ENCODE data around the gene TUBA3D.

The TUBA3D gene

DNA sequence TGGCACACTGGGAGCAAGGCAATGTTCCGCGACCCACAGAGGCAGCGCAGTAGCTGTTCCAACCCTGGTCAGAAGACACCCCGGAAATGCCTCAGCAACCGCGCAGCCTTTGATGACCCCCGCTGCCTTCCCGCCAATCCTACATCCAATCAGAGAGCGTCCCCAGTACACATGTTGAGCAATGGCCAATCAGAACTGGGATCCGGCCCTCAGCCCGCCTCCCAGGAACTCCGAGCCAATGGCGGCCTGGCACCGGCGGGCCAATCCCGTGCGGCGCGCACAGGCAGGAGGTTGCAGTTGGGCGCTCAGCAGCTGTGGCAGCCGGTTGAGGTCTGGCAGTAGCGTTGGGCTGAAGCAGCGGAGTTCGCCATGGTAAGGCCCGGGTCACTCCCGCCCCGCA lies at the start of gene TUBA3D:
Gene TUBA3D, plus strand, starts transcription at position 289 of the 400 bp plus-strand sequence. Its CDS starts 81 bp downstream, at position 370.
- no peaks in the 10 kb centered on the region for H3K36me3 ChIP-seq (ENCODE audit: control insufficient read depth in 2 of 2, insufficient read depth in 1 of 2, low read length in 2 of 2)
- TF ChIP-seq ZNF621 (tag by site-specific recombination; IDR thresholded peaks at IDR 0.05) (no peak), ZNF701 (tag by site-specific recombination; IDR thresholded peaks at IDR 0.05) (no peak), ZFHX2 (tag by site-specific recombination; conservative IDR thresholded peaks at IDR 0.05) (no peak)
- TF ChIP-seq, protein P1, sequence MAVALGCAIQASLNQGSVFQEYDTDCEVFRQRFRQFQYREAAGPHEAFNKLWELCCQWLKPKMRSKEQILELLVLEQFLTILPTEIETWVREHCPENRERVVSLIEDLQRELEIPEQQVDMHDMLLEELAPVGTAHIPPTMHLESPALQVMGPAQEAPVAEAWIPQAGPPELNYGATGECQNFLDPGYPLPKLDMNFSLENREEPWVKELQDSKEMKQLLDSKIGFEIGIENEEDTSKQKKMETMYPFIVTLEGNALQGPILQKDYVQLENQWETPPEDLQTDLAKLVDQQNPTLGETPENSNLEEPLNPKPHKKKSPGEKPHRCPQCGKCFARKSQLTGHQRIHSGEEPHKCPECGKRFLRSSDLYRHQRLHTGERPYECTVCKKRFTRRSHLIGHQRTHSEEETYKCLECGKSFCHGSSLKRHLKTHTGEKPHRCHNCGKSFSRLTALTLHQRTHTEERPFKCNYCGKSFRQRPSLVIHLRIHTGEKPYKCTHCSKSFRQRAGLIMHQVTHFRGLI (tag by site-specific recombination; IDR thresholded peaks at IDR 0.05): no peak
- no peaks in the 10 kb centered on the region for H3K9me3 ChIP-seq (ENCODE audit: control insufficient read depth, insufficient read depth, low read depth, low read length)
- CTCF ChIA-PET: no interaction called here
- no peaks in the 10 kb centered on the region for H3K4me1 ChIP-seq (ENCODE audit: control insufficient read depth, insufficient read depth, low read length)
- no peak within 1 kb of the TSS for H3K4me3 ChIP-seq (ENCODE audit: low read depth, low read length)
- POLR2A ChIA-PET: no interaction called here
- H3K27ac ChIP-seq (ENCODE audit: extremely low read depth, low read depth, low read length): no peak within 1 kb of the TSS

GRCh38 chr2:131426727-131427126 lies 49.2 kb upstream of the TUBA3D start:
- Histone ChIP-seq H3K4me1 (ENCODE audit: control insufficient read depth, insufficient read depth, low read length) (no peaks in the 10 kb centered on the region), H3K9me3 (ENCODE audit: control insufficient read depth, insufficient read depth, low read depth, low read length) (no peaks in the 10 kb centered on the region), H3K27ac (ENCODE audit: extremely low read depth, low read depth, low read length) (no peak overlapping the region), H3K4me3 (ENCODE audit: low read depth, low read length) (no peak overlapping the region), H3K36me3 (ENCODE audit: control insufficient read depth in 2 of 2, insufficient read depth in 1 of 2, low read length in 2 of 2) (no peaks in the 10 kb centered on the region)
- POLR2A ChIA-PET: no interaction called here
- no peak for TF ChIP-seq ZNF214 (tag by site-specific recombination; IDR thresholded peaks at IDR 0.05; ENCODE audit: borderline replicate concordance)
- TF ChIP-seq, protein P2, sequence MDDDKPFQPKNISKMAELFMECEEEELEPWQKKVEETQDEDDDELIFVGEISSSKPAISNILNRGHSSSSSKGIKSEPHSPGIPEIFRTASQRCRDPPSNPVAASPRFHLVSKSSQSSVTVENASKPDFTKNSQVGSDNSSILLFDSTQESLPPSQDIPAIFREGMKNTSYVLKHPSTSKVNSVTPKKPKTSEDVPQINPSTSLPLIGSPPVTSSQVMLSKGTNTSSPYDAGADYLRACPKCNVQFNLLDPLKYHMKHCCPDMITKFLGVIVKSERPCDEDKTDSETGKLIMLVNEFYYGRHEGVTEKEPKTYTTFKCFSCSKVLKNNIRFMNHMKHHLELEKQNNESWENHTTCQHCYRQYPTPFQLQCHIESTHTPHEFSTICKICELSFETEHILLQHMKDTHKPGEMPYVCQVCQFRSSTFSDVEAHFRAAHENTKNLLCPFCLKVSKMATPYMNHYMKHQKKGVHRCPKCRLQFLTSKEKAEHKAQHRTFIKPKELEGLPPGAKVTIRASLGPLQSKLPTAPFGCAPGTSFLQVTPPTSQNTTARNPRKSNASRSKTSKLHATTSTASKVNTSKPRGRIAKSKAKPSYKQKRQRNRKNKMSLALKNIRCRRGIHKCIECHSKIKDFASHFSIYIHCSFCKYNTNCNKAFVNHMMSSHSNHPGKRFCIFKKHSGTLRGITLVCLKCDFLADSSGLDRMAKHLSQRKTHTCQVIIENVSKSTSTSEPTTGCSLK (tag by site-specific recombination; IDR thresholded peaks at IDR 0.05): no peak
- TF ChIP-seq ZNF544 (tag by site-specific recombination; IDR thresholded peaks at IDR 0.05): no peak
- no peak for TF ChIP-seq ZNF48 (tag by site-specific recombination; IDR thresholded peaks at IDR 0.05)
- no peak for TF ChIP-seq ZBTB7A (tag by site-specific recombination; IDR thresholded peaks at IDR 0.05; ENCODE audit: low read depth)
- no peak for TF ChIP-seq ZNF510 (tag by site-specific recombination; IDR thresholded peaks at IDR 0.05; ENCODE audit: insufficient replicate concordance)
- CTCF ChIA-PET: no interaction called here

DNA sequence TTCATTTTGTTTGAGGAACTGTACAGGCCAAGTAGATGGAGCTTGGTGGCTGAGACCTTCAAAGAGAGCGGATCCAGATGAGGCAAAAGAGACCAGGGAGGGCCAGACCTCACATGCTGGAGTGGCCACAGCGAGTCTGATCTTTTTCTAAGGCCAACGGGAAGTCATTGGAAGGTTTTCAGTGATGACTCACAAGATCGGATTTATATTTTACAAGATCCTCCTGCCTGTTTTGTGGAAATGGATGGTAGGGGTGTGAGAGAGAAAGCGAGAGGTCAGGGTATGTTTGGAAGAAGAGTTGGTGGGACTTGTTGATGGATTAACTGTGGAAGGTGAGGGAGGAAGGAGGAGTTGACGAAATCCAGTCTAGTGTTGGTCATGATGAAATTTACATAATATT lies 44.6 kb upstream of the TUBA3D start:
- ChIA-PET CTCF (interaction anchor here (0.7 kb wide), 1 partner anchor 1142 kb away, joined by 5 read pairs; no protein-coding TSS in a partner anchor), POLR2A (no interaction called here)
- no peaks in the 10 kb centered on the region for H3K36me3 ChIP-seq (ENCODE audit: control insufficient read depth in 2 of 2, insufficient read depth in 1 of 2, low read length in 2 of 2)
- no peak overlapping the region for H3K27ac ChIP-seq (ENCODE audit: extremely low read depth, low read depth, low read length)
- H3K4me3 ChIP-seq (ENCODE audit: low read depth, low read length): no peak overlapping the region
- H3K4me1 ChIP-seq (ENCODE audit: control insufficient read depth, insufficient read depth, low read length): no peaks in the 10 kb centered on the region
- H3K9me3 ChIP-seq (ENCODE audit: control insufficient read depth, insufficient read depth, low read depth, low read length): no peaks in the 10 kb centered on the region
- no peak for TF ChIP-seq HIC1 (tag by site-specific recombination; IDR thresholded peaks at IDR 0.05)
- no peak for TF ChIP-seq ZNF148 (tag by site-specific recombination; IDR thresholded peaks at IDR 0.05; ENCODE audit: borderline replicate concordance)
- no peak for TF ChIP-seq ZFHX2 (tag by site-specific recombination; conservative IDR thresholded peaks at IDR 0.05)
- TF ChIP-seq PRDM10 (tag by site-specific recombination; IDR thresholded peaks at IDR 0.05): no peak
- no peak for TF ChIP-seq ZSCAN23 (tag by site-specific recombination; IDR thresholded peaks at IDR 0.05)
- TF ChIP-seq, protein P3, sequence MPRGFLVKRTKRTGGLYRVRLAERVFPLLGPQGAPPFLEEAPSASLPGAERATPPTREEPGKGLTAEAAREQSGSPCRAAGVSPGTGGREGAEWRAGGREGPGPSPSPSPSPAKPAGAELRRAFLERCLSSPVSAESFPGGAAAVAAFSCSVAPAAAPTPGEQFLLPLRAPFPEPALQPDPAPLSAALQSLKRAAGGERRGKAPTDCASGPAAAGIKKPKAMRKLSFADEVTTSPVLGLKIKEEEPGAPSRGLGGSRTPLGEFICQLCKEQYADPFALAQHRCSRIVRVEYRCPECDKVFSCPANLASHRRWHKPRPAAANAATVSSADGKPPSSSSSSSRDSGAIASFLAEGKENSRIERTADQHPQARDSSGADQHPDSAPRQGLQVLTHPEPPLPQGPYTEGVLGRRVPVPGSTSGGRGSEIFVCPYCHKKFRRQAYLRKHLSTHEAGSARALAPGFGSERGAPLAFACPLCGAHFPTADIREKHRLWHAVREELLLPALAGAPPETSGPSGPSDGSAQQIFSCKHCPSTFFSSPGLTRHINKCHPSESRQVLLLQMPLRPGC (tag by site-specific recombination; IDR thresholded peaks at IDR 0.05): no peak
